Stomach smooth muscle (tissue), 2 donors: ENCODE measurements around the gene SLC39A12.

ENCODE experiments used
- H3K27ac ChIP-seq: one replicate; pipeline ENCODE4 v1.7.0; 2013; ENCODE audit warnings: mild to moderate bottlenecking, low read length, inconsistent platforms
- H3K27me3 ChIP-seq, 2 donors: one replicate each; pipeline ENCODE4 v1.7.0; 2013; ENCODE audit warnings: low read length in 2 of 2; ENCODE audit not compliant: insufficient read depth in 2 of 2, control insufficient read depth in 1 of 2
- H3K36me3 ChIP-seq, 2 donors: one replicate each; pipeline ENCODE4 v1.7.0; 2013; ENCODE audit warnings: low read length in 2 of 2; ENCODE audit not compliant: control insufficient read depth in 2 of 2, insufficient read depth in 2 of 2
- H3K4me1 ChIP-seq: one replicate; pipeline ENCODE4 v1.7.0; 2013; ENCODE audit warnings: low read length; ENCODE audit not compliant: control insufficient read depth, insufficient read depth
- H3K4me3 ChIP-seq, 2 donors: one replicate each; pipeline ENCODE4 v1.7.0; 2013; ENCODE audit warnings: low read length in 2 of 2
- H3K9ac ChIP-seq, 2 donors: one replicate each; pipeline ENCODE4 v1.7.0; 2013; ENCODE audit warnings: low read length in 2 of 2, mild to moderate bottlenecking in 1 of 2
- H3K9me3 ChIP-seq, 2 donors: one replicate each; pipeline ENCODE4 v1.7.0; 2013; ENCODE audit warnings: low read length in 2 of 2; ENCODE audit not compliant: control insufficient read depth in 2 of 2
- donor health status: healthy.
- donor health status: Pancreatic carcinoma.

The SLC39A12 gene

GRCh38 chr10:18056583-18056982 lies 104.9 kb downstream of the SLC39A12 start:
- Histone ChIP-seq H3K36me3 (no peaks in the 10 kb centered on the region), H3K27me3 (no peaks in the 10 kb centered on the region), H3K27ac (no peak overlapping the region), H3K9ac (no peak overlapping the region), H3K4me3 (no peak overlapping the region), H3K4me1 (peaks cover 16% of the 10 kb centered on the region), H3K9me3 (no peaks in the 10 kb centered on the region)

GRCh38 chr10:18059826-18060559 lies 108.3 kb downstream of the SLC39A12 start:
- Histone ChIP-seq H3K4me3 (peak overlapping the region; percentile 15 to 29), H3K4me1 (peaks cover 16% of the 10 kb centered on the region), H3K36me3 (no peaks in the 10 kb centered on the region), H3K27ac (peak overlapping the region; percentile 86), H3K27me3 (no peaks in the 10 kb centered on the region), H3K9ac (peak overlapping the region in 1 of 2 donors; percentile 12), H3K9me3 (peaks cover 0 to 2% of the 10 kb centered on the region in 2 donors)

GRCh38 chr10:18066947-18067346 lies 115.2 kb downstream of the SLC39A12 start:
- Histone ChIP-seq H3K9me3 (peaks cover 0 to 3% of the 10 kb centered on the region in 2 donors), H3K4me1 (no peaks in the 10 kb centered on the region), H3K27me3 (no peaks in the 10 kb centered on the region), H3K4me3 (no peak overlapping the region), H3K9ac (no peak overlapping the region), H3K27ac (no peak overlapping the region), H3K36me3 (no peaks in the 10 kb centered on the region)

- Histone ChIP-seq H3K4me3 (no peak overlapping the region), H3K36me3 (no peaks in the 10 kb centered on the region), H3K4me1 (no peaks in the 10 kb centered on the region), H3K27me3 (no peaks in the 10 kb centered on the region), H3K27ac (no peak overlapping the region), H3K9me3 (peaks cover 0 to 3% of the 10 kb centered on the region in 2 donors), H3K9ac (no peak overlapping the region)
These were observed 116.7 kb downstream of the SLC39A12 start for GRCh38 chr10:18068401-18068800.

GRCh38 chr10:18071591-18071990 lies 119.9 kb downstream of the SLC39A12 start:
- H3K4me1 ChIP-seq, result no peaks in the 10 kb centered on the region
- no peak overlapping the region for H3K27ac ChIP-seq
- H3K4me3 ChIP-seq, result no peak overlapping the region

GRCh38 chr10:18073314-18073713 lies 121.6 kb downstream of the SLC39A12 start:
- H3K4me3 ChIP-seq, result no peak overlapping the region
- no peaks in the 10 kb centered on the region for H3K9me3 ChIP-seq
- no peak overlapping the region for H3K27ac ChIP-seq
- H3K36me3 ChIP-seq, result no peaks in the 10 kb centered on the region
- H3K4me1 ChIP-seq, result no peaks in the 10 kb centered on the region
- H3K9ac ChIP-seq, result no peak overlapping the region
- no peaks in the 10 kb centered on the region for H3K27me3 ChIP-seq

More at GRCh38 chr10:18071591-18071990, 119.9 kb downstream of the SLC39A12 start:
- no peak overlapping the region for H3K9ac ChIP-seq
- H3K36me3 ChIP-seq, result no peaks in the 10 kb centered on the region
- H3K27me3 ChIP-seq, result no peaks in the 10 kb centered on the region
- H3K9me3 ChIP-seq, result no peaks in the 10 kb centered on the region

GRCh38 chr10:18075881-18076280 lies 124.2 kb downstream of the SLC39A12 start:
- H3K36me3 ChIP-seq, result no peaks in the 10 kb centered on the region
- H3K9me3 ChIP-seq, result no peaks in the 10 kb centered on the region
- no peak overlapping the region for H3K27ac ChIP-seq
- H3K9ac ChIP-seq, result no peak overlapping the region
- no peaks in the 10 kb centered on the region for H3K27me3 ChIP-seq
- H3K4me1 ChIP-seq, result no peaks in the 10 kb centered on the region
- no peak overlapping the region for H3K4me3 ChIP-seq

GRCh38 chr10:18079665-18080295 lies 128.1 kb downstream of the SLC39A12 start:
- Histone ChIP-seq H3K4me3 (no peak overlapping the region), H3K27me3 (no peaks in the 10 kb centered on the region), H3K9ac (no peak overlapping the region), H3K4me1 (no peaks in the 10 kb centered on the region), H3K27ac (no peak overlapping the region), H3K9me3 (no peaks in the 10 kb centered on the region), H3K36me3 (no peaks in the 10 kb centered on the region)

GRCh38 chr10:18082381-18082780 lies 130.7 kb downstream of the SLC39A12 start:
- peaks cover 1% of the 10 kb centered on the region for H3K4me1 ChIP-seq
- H3K27me3 ChIP-seq, result no peaks in the 10 kb centered on the region
- no peak overlapping the region for H3K27ac ChIP-seq
- no peaks in the 10 kb centered on the region for H3K9me3 ChIP-seq
- H3K9ac ChIP-seq, result no peak overlapping the region
- H3K36me3 ChIP-seq, result no peaks in the 10 kb centered on the region
- H3K4me3 ChIP-seq, result no peak overlapping the region

- Histone ChIP-seq H3K9me3 (no peaks in the 10 kb centered on the region), H3K4me3 (no peak overlapping the region), H3K4me1 (peaks cover 6% of the 10 kb centered on the region), H3K9ac (no peak overlapping the region), H3K27ac (no peak overlapping the region), H3K36me3 (no peaks in the 10 kb centered on the region), H3K27me3 (no peaks in the 10 kb centered on the region)
These were observed 134.1 kb downstream of the SLC39A12 start for GRCh38 chr10:18085855-18086254.

GRCh38 chr10:18086746-18087145 lies 135.0 kb downstream of the SLC39A12 start:
- Histone ChIP-seq H3K27ac (no peak overlapping the region), H3K4me3 (no peak overlapping the region), H3K4me1 (peaks cover 6% of the 10 kb centered on the region), H3K36me3 (no peaks in the 10 kb centered on the region), H3K9ac (no peak overlapping the region), H3K9me3 (no peaks in the 10 kb centered on the region), H3K27me3 (no peaks in the 10 kb centered on the region)
